K562 (cell line): Measurements from ENCODE around the gene CDYL2. TPM values are rescaled to one million over a fixed set of nuclear protein-coding genes. Genes with fewer than 3 reads are reported as not detected.

ENCODE experiments used
- ATAC-seq: fragments of 200-7000 bp; cut with Tn5 transposase; 3 replicates; pipeline ENCODE4 v1.9.1; 2020; ENCODE audit warnings: moderate library complexity
- BruUV-seq: library from RNA; stranded (reverse); fragments of 400-500 nt; replicated peaks from 2 replicates; lab custom pipeline; 2021; lab: Mats Ljungman, UMichigan
- CTCF ChIA-PET: fragments of 300-600 bp; formaldehyde crosslinking; extraction: SDS; loops from one replicate; lab custom pipeline; 2021; ENCODE audit warnings: low intra/inter-chr PET ratio; lab: Yijun Ruan, JAX
- POLR2A ChIA-PET: fragments of 300-600, 350-650 bp; sonication (Branson Sonifier 250); formaldehyde crosslinking; extraction: SDS; loops from one replicate; lab custom pipeline; 2021; ENCODE audit warnings: antibody characterized with exemption, inconsistent platforms; lab: Yijun Ruan, JAX
- DNase-seq, 4 experiments: peaks; one replicate each; pipeline versions ENCODE4 v3.0.0 to v3.0.0-alpha.2; 2011 to 2018; ENCODE audit warnings: low spot score in 3 of 4, mixed read lengths in 3 of 4; ENCODE audit errors: extremely low read depth in 1 of 4
- FAIRE-seq: peaks from 2 replicates; lab custom pipeline; 2011; peaks lifted over from hg19 to GRCh38; lab: Jason Lieb, UNC
- H2AFZ ChIP-seq: 2 replicates; pipeline ENCODE4 v1.6.0; 2011; ENCODE audit warnings: low read depth, low read length, control low read depth, inconsistent platforms
- H3K27ac ChIP-seq: fragments of 200-600 bp; 3 replicates; pipeline ENCODE4 v1.8.0; 2011; ENCODE audit warnings: low read depth, mild to moderate bottlenecking, control low read depth, inconsistent platforms, low read length, moderate library complexity, mixed read lengths; ENCODE audit errors: extremely low read depth
- H3K27me3 ChIP-seq, 2 experiments: fragments of 300-600 bp in 1 of 2; 2 replicates in 1 of 2; 3 replicates in 1 of 2; pipeline versions ENCODE4 v1.6.0 to v1.8.0; 2011; ENCODE audit warnings: inconsistent platforms in 2 of 2, low read length in 2 of 2, mild to moderate bottlenecking in 1 of 2, mixed read lengths in 1 of 2, moderate library complexity in 1 of 2; ENCODE audit not compliant: control insufficient read depth in 2 of 2, insufficient read depth in 2 of 2
- H3K36me3 ChIP-seq: fragments of 300-600 bp; 3 replicates; pipeline ENCODE4 v1.8.0; 2011; ENCODE audit warnings: mild to moderate bottlenecking, low read length, inconsistent platforms; ENCODE audit not compliant: control insufficient read depth, insufficient read depth
- H3K4me1 ChIP-seq, 2 experiments: fragments of 200-600 bp in 1 of 2; replicated peaks in 1 of 2; 2 replicates in 1 of 2; 3 replicates in 1 of 2; pipeline versions ENCODE4 v1.5.1 to v1.8.0; 2011; ENCODE audit warnings: inconsistent platforms in 2 of 2, low read length in 2 of 2, mild to moderate bottlenecking in 1 of 2, mixed read lengths in 1 of 2, moderate library complexity in 1 of 2; ENCODE audit not compliant: control insufficient read depth in 2 of 2, insufficient read depth in 2 of 2
- H3K4me2 ChIP-seq: 2 replicates; pipeline ENCODE4 v1.6.1; 2011; ENCODE audit warnings: low read length, control low read depth, inconsistent platforms, mixed read lengths; ENCODE audit not compliant: insufficient read depth
- H3K4me3 ChIP-seq: fragments of 200-600 bp; sonication (generic), shearing (Covaris generic); 2 replicates; pipeline ENCODE4 v1.5.1; 2016; ENCODE audit warnings: control low read depth, inconsistent platforms
- H3K79me2 ChIP-seq: fragments of 200-600 bp; 3 replicates; pipeline ENCODE4 v1.8.0; 2011; ENCODE audit warnings: low read length, inconsistent platforms; ENCODE audit not compliant: control insufficient read depth, insufficient read depth
- H3K9ac ChIP-seq, 2 experiments: 2 replicates each; pipeline versions ENCODE4 v1.6.0 to v1.6.1; 2011; ENCODE audit warnings: low read depth in 2 of 2, low read length in 2 of 2, control low read depth in 1 of 2, inconsistent platforms in 1 of 2, mild to moderate bottlenecking in 1 of 2, mixed read lengths in 1 of 2; ENCODE audit not compliant: insufficient read depth in 1 of 2
- H3K9me1 ChIP-seq: one replicate; pipeline ENCODE4 v1.6.0; 2011; ENCODE audit warnings: inconsistent platforms, mild to moderate bottlenecking, low read length, moderate library complexity; ENCODE audit not compliant: control insufficient read depth, insufficient read depth
- H3K9me3 ChIP-seq: replicated peaks from 2 replicates; pipeline ENCODE4 v1.5.1; 2011; ENCODE audit warnings: low read depth, low read length, inconsistent platforms; ENCODE audit not compliant: control insufficient read depth, insufficient read depth
- H4K20me1 ChIP-seq: replicated peaks from 2 replicates; pipeline ENCODE4 v1.6.1; 2011; ENCODE audit warnings: low read length, inconsistent platforms, mixed read lengths; ENCODE audit not compliant: control insufficient read depth, insufficient read depth
- ARNT ChIP-seq, 2 experiments: fragments of 450-650 bp; IDR thresholded peaks; 2 replicates each; pipeline ENCODE4 v1.6.1; 2016; ENCODE audit warnings: mild to moderate bottlenecking in 1 of 2
- HMG20B ChIP-seq: fragments of 250-450 bp; sonication (Bioruptor Pico); IDR thresholded peaks from 2 replicates; pipeline ENCODE4 v1.5.0; 2021; ENCODE audit warnings: mild to moderate bottlenecking
- NCOA4 ChIP-seq: fragments of 450-650 bp; IDR thresholded peaks from 2 replicates; pipeline ENCODE4 v1.6.1; 2018; ENCODE audit warnings: mild to moderate bottlenecking; ENCODE audit not compliant: partially characterized antibody
- OTX1 ChIP-seq: fragments of 450-650 bp; formaldehyde crosslinking; IDR thresholded peaks from 2 replicates; pipeline ENCODE4 v1.4.0; 2022; ENCODE audit warnings: mild to moderate bottlenecking
- PBX2 ChIP-seq, 2 experiments: IDR thresholded peaks in 1 of 2; conservative IDR thresholded peaks in 1 of 2; 2 replicates each; pipeline ENCODE4 v1.6.1; 2016; ENCODE audit warnings: low read depth in 2 of 2, mild to moderate bottlenecking in 1 of 2, missing compliant biosample characterization in 1 of 2, missing genetic modification characterization in 1 of 2, moderate library complexity in 1 of 2
- RB1 ChIP-seq: fragments of 450-650 bp; IDR thresholded peaks from 2 replicates; pipeline ENCODE4 v1.6.1; 2017; ENCODE audit warnings: low read depth, mild to moderate bottlenecking
- RBFOX2 ChIP-seq: fragments of 200-400 bp; formaldehyde crosslinking; IDR thresholded peaks from 2 replicates; pipeline ENCODE4 v1.6.1; 2017; ENCODE audit warnings: low read depth, mild to moderate bottlenecking, low read length, moderate library complexity
- SAP30 ChIP-seq: fragments of 200-600 bp; sonication (generic); IDR thresholded peaks from 2 replicates; pipeline ENCODE4 v1.6.1; 2012; ENCODE audit warnings: borderline replicate concordance, low read depth, mild to moderate bottlenecking, moderate library complexity, low read length, control low read depth, inconsistent platforms; ENCODE audit not compliant: insufficient read depth, poor library complexity, severe bottlenecking
- TEAD4 ChIP-seq, 2 experiments: sonication (generic) in 1 of 2; formaldehyde crosslinking in 1 of 2; IDR thresholded peaks; 2 replicates each; pipeline versions ENCODE4 v1.6.1 to v1.8.0; 2012 to 2022; ENCODE audit warnings: borderline replicate concordance in 1 of 2, inconsistent platforms in 1 of 2, low read length in 1 of 2, mild to moderate bottlenecking in 1 of 2, missing genetic modification reagents in 1 of 2
- YY1 ChIP-seq, 3 experiments: IDR thresholded peaks; 2 replicates each; pipeline ENCODE4 v1.6.1; 2011; ENCODE audit warnings: low read length in 2 of 3, mild to moderate bottlenecking in 2 of 3, moderate library complexity in 2 of 3, borderline replicate concordance in 1 of 3, control low read depth in 1 of 3, low read depth in 1 of 3; ENCODE audit not compliant: insufficient read depth in 3 of 3, insufficient replicate concordance in 2 of 3, control insufficient read depth in 1 of 3, insufficient read length in 1 of 3; ENCODE audit errors: extremely low read depth in 1 of 3
- ZNF239 ChIP-seq: fragments of 250-450 bp; sonication (Bioruptor Pico); IDR thresholded peaks from 2 replicates; pipeline ENCODE4 v1.4.0; 2020; ENCODE audit warnings: mild to moderate bottlenecking
- WGBS: fragments of 100-300 bp; shearing (Covaris generic); methylation state at CpG from one replicate; pipeline ENCODE4 v1.1.6; 2016; ENCODE audit warnings: low coverage, mixed read lengths; ENCODE audit not compliant: insufficient coverage; ENCODE audit errors: missing lambda C conversion rate; 5-methylcytosine and 5-hydroxymethylcytosine counted together
- in situ Hi-C: fragments of 300-500 bp; cut with MboI; formaldehyde crosslinking; loops from 4 replicates; pipeline ENCODE4 v1.15.0; 2018; ENCODE audit warnings: inconsistent platforms, mixed read lengths
- intact Hi-C: fragments of 100-400 bp; cut with micrococcal nuclease; formaldehyde crosslinking; loops from 2 replicates; pipeline ENCODE4 v1.14.2; 2022
- polyA plus RNA-seq, 8 experiments: library from polyadenylated mRNA; depleted of rRNA in 4 of 8; stranded (reverse) in 5 of 8; unstranded in 3 of 8; fragments of >200 nt; fragmentation: Nextera tagmentation in 2 of 8; fragmentation: Illumina TruSeq in 1 of 8; extraction: Ambion mirVana in 2 of 8; extraction: Trizol in 1 of 8; gene quantifications; 2 replicates each; pipeline versions ENCODE4 v1.2.1 to v1.2.3, GENCODE V29; 2011 to 2014; ENCODE audit warnings: inconsistent platforms in 1 of 8, missing spikeins in 1 of 8
- total RNA-seq, 7 experiments: library from RNA; depleted of rRNA in 6 of 7; stranded (reverse); fragments of >200 nt in 6 of 7; fragmentation: Illumina TruSeq in 2 of 7; extraction: Trizol in 2 of 7; gene quantifications; 2 replicates each; pipeline versions ENCODE4 v1.2.1 to v1.2.3, GENCODE V29; 2011 to 2021; ENCODE audit warnings: low replicate concordance in 1 of 7

CDYL2 gene
- total and polyA plus RNA-seq, 9 of the 15 experiments (the other 6 are each of a cell fraction or from before 2014, with no cell fraction given): under 0.01 to 0.04 (median 0.01) TPM; not detected in 6

- TF ChIP-seq PBX2 (CRISPR knock-in tag; IDR thresholded peaks at IDR 0.05; ENCODE audit: low read depth) (no peak), PBX2 (tag; conservative IDR thresholded peaks at IDR 0.05; ENCODE audit: low read depth) (no peak), RB1 (no peak), YY1 (IDR thresholded peaks at IDR 0.05; ENCODE audit: borderline replicate concordance in 1 of 3, control insufficient read depth in 1 of 3, extremely low read depth in 1 of 3, insufficient read depth in 3 of 3, insufficient read length in 1 of 3, insufficient replicate concordance in 2 of 3, low read depth in 1 of 3, low read length in 2 of 3) (peak in 1 of 3 experiments; percentile 45)
Observed at GRCh38 chr16:80580109-80580832, 224.1 kb downstream of the CDYL2 start (continued).

GRCh38 chr16:80577485-80578280, 226.7 kb downstream of the CDYL2 start:
- no peaks in the 10 kb centered on the region for H3K9me1 ChIP-seq
- no peaks in the 10 kb centered on the region for H3K9me3 ChIP-seq
- H3K4me3 ChIP-seq: no peak overlapping the region
- no peak for FAIRE-seq
- BruUV-seq: no TSS peak
- no peaks in the 10 kb centered on the region for H3K36me3 ChIP-seq
- H3K9ac ChIP-seq: no peak overlapping the region
- H4K20me1 ChIP-seq: no peaks in the 10 kb centered on the region
- H3K4me1 ChIP-seq: no peaks in the 10 kb centered on the region
- DNase-seq: no peak
- H3K4me2 ChIP-seq: no peak overlapping the region
- no peak for ATAC-seq
- in situ Hi-C loops (no loop called here), intact Hi-C loops (no loop called here)
- WGBS: under 1% methylated on average over 11 of the region's 11 CpGs
- 0 out of 5 replicates have a peak, but pooled peaks cover 0 to 4% of the 10 kb centered on the region in 2 experiments for H3K27me3 ChIP-seq
- H2AFZ ChIP-seq: no peak overlapping the region
- H3K27ac ChIP-seq: no peak overlapping the region
- POLR2A ChIA-PET: no interaction called here
- CTCF ChIA-PET: no interaction called here
- no peaks in the 10 kb centered on the region for H3K79me2 ChIP-seq
- TF ChIP-seq RBFOX2 (no peak), ARNT (IDR thresholded peaks at IDR 0.05) (no peak), ZNF239 (no peak), SAP30 (no peak), OTX1 (CRISPR knock-in tag) (no peak), TEAD4 (IDR thresholded peaks at IDR 0.05; ENCODE audit: low read length) (no peak), TEAD4 (CRISPR knock-in tag; IDR thresholded peaks at IDR 0.05; ENCODE audit: borderline replicate concordance) (no peak), NCOA4 (no peak), HMG20B (CRISPR knock-in tag) (no peak)
